ENCODE data around the gene TMEM25. TPM values are rescaled to one million over a fixed set of nuclear protein-coding genes. Genes with fewer than 3 reads are reported as not detected.
"Not testable (repeated sequence)": the region's sequence is repeated elsewhere in the genome, so short reads cannot be mapped to it uniquely, and the experiment has no call there.

The TMEM25 gene
- total RNA-seq, 1 experiment from 2014 or later, result 24.5 TPM

- no peaks in the 10 kb centered on the region for H4K20me1 ChIP-seq (ENCODE audit: control insufficient read depth, insufficient read depth, insufficient read length)
These were observed 39.8 kb downstream of the TMEM25 start for GRCh38 chr11:118570787-118571186.

GRCh38 chr11:118571701-118572060, 40.7 kb downstream of the TMEM25 start:
- not testable (repeated sequence) for H3K18ac ChIP-seq (ENCODE audit: insufficient read length, low read depth, low read length); H2BK120ac ChIP-seq (ENCODE audit: low read depth, low read length, poor library complexity, severe bottlenecking); H2AFZ ChIP-seq (ENCODE audit: low read length); H3K27me3 ChIP-seq (ENCODE audit: insufficient read depth, low read length); H2BK20ac ChIP-seq (ENCODE audit: low read depth, low read length, poor library complexity, severe bottlenecking); H3T11ph ChIP-seq (ENCODE audit: low read length); H3K4ac ChIP-seq (ENCODE audit: low read depth, low read length); H3K79me1 ChIP-seq (ENCODE audit: insufficient read depth, low read depth, low read length, poor library complexity, severe bottlenecking); H3K9me3 Mint-ChIP-seq; H3K56ac ChIP-seq (ENCODE audit: insufficient read length, low read depth, low read length); H3K9ac ChIP-seq (ENCODE audit: extremely low read depth, insufficient read length, low read length); H2BK15ac ChIP-seq (ENCODE audit: low read depth, low read length); H3K36me3 Mint-ChIP-seq (ENCODE audit: insufficient read depth in 1 of 3, low read depth in 3 of 3); H3K27ac ChIP-seq (ENCODE audit: insufficient read length, low read depth, low read length); H3K23ac ChIP-seq (ENCODE audit: insufficient read length, low read depth, low read length); H4K20me1 ChIP-seq (ENCODE audit: control insufficient read depth, insufficient read depth, insufficient read length); H3K9me3 ChIP-seq (ENCODE audit: control insufficient read depth, low read depth, low read length); H4K5ac ChIP-seq (ENCODE audit: insufficient read length, low read depth, low read length); H4K8ac ChIP-seq (replicated peaks; ENCODE audit: insufficient read length, low read depth, low read length); H3K27me3 Mint-ChIP-seq (ENCODE audit: low read depth); H3K23me2 ChIP-seq (ENCODE audit: insufficient read length, low read depth, low read length, poor library complexity, severe bottlenecking); H2BK5ac ChIP-seq (ENCODE audit: insufficient read length, low read length); H2AK5ac ChIP-seq (ENCODE audit: insufficient read length, low read length); H3K4me1 ChIP-seq (ENCODE audit: insufficient read depth, low read length); H4K91ac ChIP-seq (ENCODE audit: insufficient read length, low read depth, low read length); H2BK12ac ChIP-seq (ENCODE audit: insufficient read length, low read depth, low read length); H3K14ac ChIP-seq (ENCODE audit: insufficient read depth, low read length)
- H3K4me3 Mint-ChIP-seq, result peak overlapping the region; percentile 86 to 95
- H3K4me2 ChIP-seq (ENCODE audit: insufficient read depth, insufficient read length, low read length), result peak overlapping the region; percentile 99
- peaks cover 16 to 20% of the 10 kb centered on the region in 2 experiments for H3K4me1 Mint-ChIP-seq
- peaks cover 19% of the 10 kb centered on the region; the same call in 1 of the 2 replicates for H3K79me2 ChIP-seq (ENCODE audit: insufficient read depth, low read length)
- DNase-seq, result peak; percentile 31
- peak overlapping the region in 1 of 3 experiments; percentile 85; a peak in 3 of 7 replicates for H3K27ac Mint-ChIP-seq
- no CpG with 5 or more reads among the region's 15 CpGs for WGBS (ENCODE audit: extremely low coverage, insufficient read length, low lambda C conversion rate)

More at GRCh38 chr11:118570787-118571186, 39.8 kb downstream of the TMEM25 start:
- WGBS (ENCODE audit: extremely low coverage, insufficient read length, low lambda C conversion rate), result no CpG with 5 or more reads among the region's 1 CpG
- peaks cover 2% of the 10 kb centered on the region for H3K27me3 Mint-ChIP-seq (ENCODE audit: low read depth)
- H3K27ac ChIP-seq (ENCODE audit: insufficient read length, low read depth, low read length), result no peak overlapping the region
- no peak overlapping the region for H4K8ac ChIP-seq (replicated peaks; ENCODE audit: insufficient read length, low read depth, low read length)
- no peak overlapping the region for H3K4me2 ChIP-seq (ENCODE audit: insufficient read depth, insufficient read length, low read length)
- H4K91ac ChIP-seq (ENCODE audit: insufficient read length, low read depth, low read length), result no peak overlapping the region
- no peak overlapping the region for H4K5ac ChIP-seq (ENCODE audit: insufficient read length, low read depth, low read length)
- peaks cover 13 to 20% of the 10 kb centered on the region in 2 experiments for H3K4me1 Mint-ChIP-seq
- H3T11ph ChIP-seq (ENCODE audit: low read length), result no peak overlapping the region
- H3K4ac ChIP-seq (ENCODE audit: low read depth, low read length), result no peak overlapping the region
- no peak overlapping the region for H3K4me3 Mint-ChIP-seq
- H3K14ac ChIP-seq (ENCODE audit: insufficient read depth, low read length), result no peak overlapping the region
- no peak overlapping the region for H2AFZ ChIP-seq (ENCODE audit: low read length)
- H2BK15ac ChIP-seq (ENCODE audit: low read depth, low read length), result no peak overlapping the region
- peaks cover 8% of the 10 kb centered on the region for H3K79me1 ChIP-seq (ENCODE audit: insufficient read depth, low read depth, low read length, poor library complexity, severe bottlenecking)
- no peak overlapping the region for H2BK120ac ChIP-seq (ENCODE audit: low read depth, low read length, poor library complexity, severe bottlenecking)
- no peak for DNase-seq
- H3K9me3 Mint-ChIP-seq, result no peaks in the 10 kb centered on the region; a peak in 2 of 5 replicates
- no peak overlapping the region for H2AK5ac ChIP-seq (ENCODE audit: insufficient read length, low read length)
- H3K56ac ChIP-seq (ENCODE audit: insufficient read length, low read depth, low read length), result no peak overlapping the region
- H3K23me2 ChIP-seq (ENCODE audit: insufficient read length, low read depth, low read length, poor library complexity, severe bottlenecking), result peaks cover 7% of the 10 kb centered on the region
- no peak overlapping the region for H3K18ac ChIP-seq (ENCODE audit: insufficient read length, low read depth, low read length)
- H3K9me3 ChIP-seq (ENCODE audit: control insufficient read depth, low read depth, low read length), result no peaks in the 10 kb centered on the region
- H3K36me3 Mint-ChIP-seq (ENCODE audit: insufficient read depth in 1 of 3, low read depth in 3 of 3), result peaks cover 0 to 3% (median 0%) of the 10 kb centered on the region in 3 experiments; a peak in 1 of 7 replicates
- H3K23ac ChIP-seq (ENCODE audit: insufficient read length, low read depth, low read length), result no peak overlapping the region
- H2BK12ac ChIP-seq (ENCODE audit: insufficient read length, low read depth, low read length), result no peak overlapping the region
- no peak overlapping the region for H3K27ac Mint-ChIP-seq
- no peaks in the 10 kb centered on the region for H3K27me3 ChIP-seq (ENCODE audit: insufficient read depth, low read length)
- TF ChIP-seq, protein P1, sequence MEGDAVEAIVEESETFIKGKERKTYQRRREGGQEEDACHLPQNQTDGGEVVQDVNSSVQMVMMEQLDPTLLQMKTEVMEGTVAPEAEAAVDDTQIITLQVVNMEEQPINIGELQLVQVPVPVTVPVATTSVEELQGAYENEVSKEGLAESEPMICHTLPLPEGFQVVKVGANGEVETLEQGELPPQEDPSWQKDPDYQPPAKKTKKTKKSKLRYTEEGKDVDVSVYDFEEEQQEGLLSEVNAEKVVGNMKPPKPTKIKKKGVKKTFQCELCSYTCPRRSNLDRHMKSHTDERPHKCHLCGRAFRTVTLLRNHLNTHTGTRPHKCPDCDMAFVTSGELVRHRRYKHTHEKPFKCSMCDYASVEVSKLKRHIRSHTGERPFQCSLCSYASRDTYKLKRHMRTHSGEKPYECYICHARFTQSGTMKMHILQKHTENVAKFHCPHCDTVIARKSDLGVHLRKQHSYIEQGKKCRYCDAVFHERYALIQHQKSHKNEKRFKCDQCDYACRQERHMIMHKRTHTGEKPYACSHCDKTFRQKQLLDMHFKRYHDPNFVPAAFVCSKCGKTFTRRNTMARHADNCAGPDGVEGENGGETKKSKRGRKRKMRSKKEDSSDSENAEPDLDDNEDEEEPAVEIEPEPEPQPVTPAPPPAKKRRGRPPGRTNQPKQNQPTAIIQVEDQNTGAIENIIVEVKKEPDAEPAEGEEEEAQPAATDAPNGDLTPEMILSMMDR (conservative IDR thresholded peaks at IDR 0.05), result no peak
- H3K9ac ChIP-seq (ENCODE audit: extremely low read depth, insufficient read length, low read length), result no peak overlapping the region
- no peaks in the 10 kb centered on the region for H3K4me1 ChIP-seq (ENCODE audit: insufficient read depth, low read length)
- peaks cover 19% of the 10 kb centered on the region; the same call in 1 of the 2 replicates for H3K79me2 ChIP-seq (ENCODE audit: insufficient read depth, low read length)
- H2BK20ac ChIP-seq (ENCODE audit: low read depth, low read length, poor library complexity, severe bottlenecking), result no peak overlapping the region
- H2BK5ac ChIP-seq (ENCODE audit: insufficient read length, low read length), result no peak overlapping the region

Measured in H9 (cell line).